Measurements from ENCODE around the gene TACR2.

GRCh38 chr10:69366738-69367137, 50.0 kb downstream of the TACR2 start:
- TF ChIP-seq EZH2 (IDR thresholded peaks at IDR 0.05; ENCODE audit: borderline replicate concordance, low read depth, low read length, severe bottlenecking) (no peak), POLR2A (IDR thresholded peaks at IDR 0.05; ENCODE audit: low read depth, low read length) (no peak), CTCF (IDR thresholded peaks at IDR 0.05; ENCODE audit: extremely low read depth in 1 of 2, insufficient read depth in 1 of 2, low read depth in 1 of 2, low read length in 2 of 2) (no peak), MAX (IDR thresholded peaks at IDR 0.05; ENCODE audit: insufficient read depth, insufficient read length) (no peak)

Measured in endothelial cell of umbilical vein (primary cell).